Peyer's patch (tissue), 4 donors: Measurements from ENCODE around the gene SHB.

Experiments used
- CTCF ChIP-seq, 6 experiments: fragments of 450-650 bp in 4 of 6; fragments of 200-600 bp in 2 of 6; sonication (generic) in 1 of 6; IDR thresholded peaks; one replicate each; pipeline ENCODE4 v1.5.1; 2017 to 2019; ENCODE audit warnings: antibody characterized with exemption in 6 of 6, mild to moderate bottlenecking in 3 of 6, moderate library complexity in 1 of 6
- POLR2A ChIP-seq, 2 donors: fragments of 450-650 bp; IDR thresholded peaks; one replicate each; pipeline ENCODE4 v1.5.1; 2017; ENCODE audit warnings: antibody characterized with exemption in 2 of 2, mild to moderate bottlenecking in 2 of 2, moderate library complexity in 2 of 2

GRCh38 chr9:37917801-37918664, 151.0 kb downstream of the SHB start:
- TF ChIP-seq CTCF (IDR thresholded peaks at IDR 0.05) = no peak
- no peak for TF ChIP-seq POLR2A (IDR thresholded peaks at IDR 0.05)
